HG03378 (cell line): ENCODE measurements around the gene TMEM14C.
A peak's percentile ranks its signal among the peaks of the same experiment; 100 is the strongest.
"Not testable (repeated sequence)": the region's sequence is repeated elsewhere in the genome, so short reads cannot be mapped to it uniquely, and the experiment has no call there.

Source experiments
- ATAC-seq: cut with Tn5 transposase; IDR thresholded peaks from one replicate; pipeline ENCODE4 v1.9.1; 2021; ENCODE audit warnings: mild to moderate bottlenecking, moderate library complexity; ENCODE audit not compliant: unreplicated experiment

Gene TMEM14C

GRCh38 chr6:10720960-10721849, 1.7 kb upstream of the TMEM14C start:
- ATAC-seq = not testable (repeated sequence)

GRCh38 chr6:10721850-10722569, 860 bp upstream of the TMEM14C start:
- no peak for ATAC-seq

GRCh38 chr6:10722570-10722819, 375 bp upstream of the TMEM14C start:
- ATAC-seq = no peak

DNA sequence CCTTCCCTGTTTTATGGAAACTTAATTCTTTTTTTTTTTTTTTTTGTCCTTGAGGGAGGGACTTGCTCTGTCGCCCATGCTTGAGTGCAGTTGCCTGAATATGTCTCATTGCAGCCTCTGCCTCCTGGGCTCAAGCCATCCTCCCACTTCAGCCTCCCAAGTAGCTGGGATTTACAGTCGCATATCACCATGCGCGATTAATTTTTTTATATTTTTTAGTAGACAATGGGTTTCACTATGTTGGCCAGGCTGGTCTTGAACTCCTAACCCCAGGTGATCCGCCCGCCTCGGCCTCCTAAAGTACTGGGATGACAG, 654 bp downstream of the TMEM14C start:
- no peak for ATAC-seq

DNA sequence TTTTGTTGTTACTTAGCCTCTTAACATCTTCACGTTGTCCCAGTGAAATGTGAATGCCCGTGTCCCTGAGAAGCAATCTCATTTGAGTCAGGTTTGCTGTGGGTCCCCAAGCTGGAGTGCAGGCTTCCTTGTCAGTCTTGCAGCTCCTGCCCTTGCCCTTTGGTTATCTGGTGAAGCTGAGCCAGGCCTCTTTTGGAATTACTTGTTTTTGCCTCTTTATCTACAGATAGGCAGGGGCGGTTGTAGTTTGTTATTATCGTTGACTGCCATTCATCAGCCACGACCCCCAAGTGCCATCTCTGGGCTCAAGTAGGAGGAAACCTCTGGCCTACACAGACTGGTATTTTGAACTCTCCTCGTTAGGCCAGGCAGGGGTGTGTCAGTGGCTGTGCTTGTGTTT, 2.2 kb downstream of the TMEM14C start:
- ATAC-seq = no peak

- ATAC-seq = no peak
Observed at GRCh38 chr6:10725716-10726115, 2.8 kb downstream of the TMEM14C start.

GRCh38 chr6:10730254-10730653, 7.4 kb downstream of the TMEM14C start:
- ATAC-seq = no peak

DNA sequence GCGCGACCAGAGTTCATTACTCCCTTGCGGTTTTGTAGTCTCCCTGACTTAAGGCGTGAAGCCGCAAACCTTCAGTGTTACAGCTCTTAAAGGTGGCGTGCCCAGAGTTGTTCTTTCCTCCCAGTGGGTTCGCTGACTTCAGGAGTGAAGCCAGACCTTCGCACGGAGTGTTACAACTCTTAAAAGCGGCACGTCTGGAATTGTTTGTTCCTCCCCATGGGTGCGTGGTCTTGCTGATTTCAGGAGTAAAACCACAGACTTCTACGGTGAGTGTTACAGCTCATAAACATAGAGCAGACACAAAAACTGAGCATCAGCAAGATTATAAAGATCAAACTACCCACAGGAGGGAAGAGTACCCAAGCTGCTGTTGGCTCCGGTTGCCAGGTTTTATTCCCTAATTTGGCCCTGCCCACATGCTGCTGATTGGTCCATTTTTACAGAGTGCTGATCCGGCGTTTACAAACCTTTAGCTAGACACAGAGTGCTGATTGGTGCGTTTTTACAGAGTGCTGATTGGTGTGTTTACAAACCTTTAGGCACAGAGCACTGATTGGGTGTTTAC, 10.4 kb downstream of the TMEM14C start:
- no peak for ATAC-seq

- no peak for ATAC-seq
Observed at GRCh38 chr6:10733863-10734262, 11.0 kb downstream of the TMEM14C start.

GRCh38 chr6:10736731-10737130, 13.9 kb downstream of the TMEM14C start:
- no peak for ATAC-seq

DNA sequence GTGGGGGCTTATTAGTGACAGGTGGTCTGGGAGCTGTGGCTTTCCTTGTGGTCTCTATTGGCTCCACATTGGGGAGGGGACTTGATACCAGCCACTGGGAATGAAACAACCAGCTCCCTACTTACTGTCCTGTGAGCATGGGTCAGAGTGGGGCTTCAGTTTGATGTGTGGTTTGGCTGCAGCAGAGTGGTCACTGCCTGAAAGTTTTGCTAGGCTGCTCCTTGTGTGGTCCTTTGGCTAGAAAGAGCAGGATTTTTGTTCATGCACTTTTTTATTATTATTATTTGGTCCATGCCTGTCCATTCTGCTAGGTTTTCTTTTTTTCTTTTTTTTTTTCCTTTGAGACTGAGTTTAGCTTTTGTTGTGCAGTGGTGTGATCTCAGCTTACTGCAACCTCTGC, 17.2 kb downstream of the TMEM14C start:
- no peak for ATAC-seq

GRCh38 chr6:10741643-10742042, 18.8 kb downstream of the TMEM14C start:
- not testable (repeated sequence) for ATAC-seq

DNA sequence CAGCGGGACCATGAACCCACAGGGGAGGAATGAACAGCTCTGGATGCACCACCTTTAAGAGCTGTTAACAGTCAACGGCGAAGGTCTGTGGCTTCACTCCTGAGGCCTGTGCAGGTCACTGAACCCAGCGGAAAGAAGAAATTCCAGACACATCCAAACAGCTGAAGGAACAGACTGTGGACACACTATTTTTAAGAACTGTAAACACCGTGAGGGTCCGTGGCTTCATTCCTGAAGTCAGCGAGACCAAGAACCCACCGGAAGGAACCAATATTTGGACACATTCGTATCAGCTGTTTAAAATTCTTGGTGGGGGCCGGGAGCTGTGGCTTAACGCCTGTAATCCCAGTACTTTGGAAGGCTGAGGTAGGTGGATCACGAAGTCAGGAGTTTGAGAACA, 19.4 kb downstream of the TMEM14C start:
- no peak for ATAC-seq

- ATAC-seq = no peak
Observed at GRCh38 chr6:10743515-10743914, 20.6 kb downstream of the TMEM14C start.

DNA sequence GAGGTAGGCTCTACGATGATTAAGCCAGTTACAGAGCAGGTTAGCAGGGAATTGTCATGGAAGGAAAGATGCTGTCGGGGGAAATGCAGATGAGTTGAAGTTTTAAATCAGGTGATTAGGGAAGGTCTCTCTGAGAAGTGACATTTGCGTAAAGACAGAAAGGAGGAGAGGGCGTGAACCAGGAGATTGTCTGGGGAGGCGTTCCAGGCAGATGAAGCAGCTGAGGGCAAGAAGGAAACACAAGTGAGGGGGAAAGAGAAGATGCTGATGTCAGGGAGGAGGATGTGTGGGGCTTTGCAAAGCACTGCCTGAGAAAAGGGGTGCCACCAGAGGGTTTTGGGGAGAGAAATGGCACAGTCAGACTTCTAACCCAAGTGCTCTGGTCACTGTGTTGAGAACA, 22.2 kb downstream of the TMEM14C start:
- ATAC-seq = no peak

- ATAC-seq = no peak
Observed at GRCh38 chr6:10746915-10747250, 24.0 kb downstream of the TMEM14C start.

- ATAC-seq = peak; percentile 92
Observed at GRCh38 chr6:10747251-10747972, 24.5 kb downstream of the TMEM14C start, which contains the start of gene TMEM14B. TSS of gene TMEM14B (plus strand) at chr6:10747805. CDS start at chr6:10749246, 1,441 bp downstream.

DNA sequence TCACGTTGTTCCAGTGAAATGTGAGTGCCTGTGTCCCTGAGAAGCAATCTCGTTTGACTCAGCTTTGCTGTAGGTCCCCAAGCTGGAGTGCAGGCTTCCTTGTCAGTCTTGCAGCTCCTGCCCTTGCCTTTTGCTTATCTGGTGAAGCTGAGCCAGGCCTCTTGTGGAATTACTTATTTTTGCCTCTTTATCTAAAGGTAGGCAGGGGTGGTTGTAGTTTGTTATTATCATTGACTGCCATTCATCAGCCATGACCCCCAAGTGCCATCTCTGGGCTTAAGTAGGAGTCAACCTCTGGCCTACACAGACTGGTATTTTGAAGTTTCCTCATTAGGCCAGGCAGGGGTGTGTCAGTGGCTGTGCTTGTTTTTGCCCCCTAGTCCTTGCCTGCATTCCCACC, 26.9 kb downstream of the TMEM14C start:
- no peak for ATAC-seq

DNA sequence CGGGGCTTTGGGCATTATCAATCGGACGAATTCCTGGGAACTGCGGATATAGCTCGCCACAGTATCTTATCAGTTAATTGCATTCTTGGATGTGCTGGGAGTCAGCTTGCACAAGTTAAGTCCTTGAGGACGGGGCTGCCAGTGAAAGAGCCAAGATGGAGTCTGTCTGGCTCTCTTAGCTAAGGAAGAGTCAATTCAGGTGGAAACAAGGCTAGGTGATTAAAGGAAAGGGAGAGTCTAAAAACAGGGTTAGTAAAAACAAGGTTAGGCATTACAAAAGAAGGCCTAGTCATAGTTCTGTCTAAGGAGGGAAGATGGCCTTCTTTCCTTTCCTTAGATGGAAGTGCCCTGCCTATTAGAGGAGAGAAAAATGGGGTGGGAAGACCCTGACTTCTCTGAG, 27.7 kb downstream of the TMEM14C start:
- not testable (repeated sequence) for ATAC-seq

- not testable (repeated sequence) for ATAC-seq
Observed at GRCh38 chr6:10751757-10752156, 28.9 kb downstream of the TMEM14C start.

DNA sequence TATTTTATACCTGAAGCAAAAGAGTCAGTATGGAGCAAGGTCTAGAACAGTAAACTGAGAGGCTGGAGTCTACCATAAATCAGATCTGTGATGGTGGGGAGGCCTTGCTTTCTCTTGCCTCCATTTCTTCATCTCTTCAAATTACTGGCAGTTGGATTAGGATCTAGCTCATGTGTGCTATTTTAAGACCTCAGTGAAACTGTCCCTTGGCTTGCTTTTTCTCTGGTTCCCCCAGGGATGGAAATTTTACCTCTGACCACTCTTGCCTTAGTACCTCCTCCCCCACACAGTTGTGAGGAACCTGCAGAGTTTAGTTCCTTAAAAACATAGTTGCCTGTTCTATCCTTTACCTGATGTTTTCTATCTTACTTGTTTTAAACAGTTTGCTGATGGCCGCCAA, 33.2 kb downstream of the TMEM14C start:
- no peak for ATAC-seq
